Pancreas (tissue), 10 donors: ENCODE data around the gene TMEM131L. TPM values are rescaled to one million over a fixed set of nuclear protein-coding genes. Genes with fewer than 3 reads are reported as not detected.
"Not testable (repeated sequence)": the region's sequence is repeated elsewhere in the genome, so short reads cannot be mapped to it uniquely, and the experiment has no call there.

ENCODE experiments used
- ATAC-seq, 4 donors: fragments of 200-7000 bp; cut with Tn5 transposase; one replicate each; pipeline versions ENCODE4 v1.8.0 to v1.9.1; 2020; ENCODE audit warnings: mild to moderate bottlenecking in 4 of 4, moderate library complexity in 4 of 4
- DNase-seq, 6 donors: peaks; one replicate each; pipeline ENCODE4 v3.0.0-alpha.2; 2020
- FAIRE-seq: peaks from 2 replicates; lab custom pipeline; 2012; peaks lifted over from hg19 to GRCh38; lab: Jason Lieb, UNC
- H3K27ac ChIP-seq, 4 donors: fragments of 200-600 bp; sonication (generic); 1 replicate in 3 of 4; 2 replicates in 1 of 4; pipeline versions ENCODE4 v1.5.0 to v1.8.0; 2020
- H3K27me3 ChIP-seq, 4 donors: fragments of 200-600 bp; one replicate each; pipeline ENCODE4 v1.8.0; 2021
- H3K36me3 ChIP-seq, 3 donors: fragments of 200-600 bp; sonication (generic) in 1 of 3; one replicate each; pipeline versions ENCODE4 v1.5.0 to v1.8.0; 2020 to 2021
- H3K4me1 ChIP-seq, 3 donors: fragments of 200-600 bp; one replicate each; pipeline ENCODE4 v1.8.0; 2021
- H3K4me3 ChIP-seq, 4 donors: fragments of 200-600 bp; sonication (generic) in 2 of 4; one replicate each; pipeline versions ENCODE4 v1.5.0 to v1.8.0; 2020 to 2021
- H3K9me3 ChIP-seq, 4 donors: fragments of 200-600 bp; one replicate each; pipeline ENCODE4 v1.8.0; 2021
- CTCF ChIP-seq, 4 donors: fragments of 200-600 bp; sonication (generic) in 3 of 4; IDR thresholded peaks; one replicate each; pipeline versions ENCODE4 v1.5.0 to v1.8.0; 2021; ENCODE audit warnings: antibody characterized with exemption in 4 of 4
- WGBS, 2 donors: extraction: QIAGEN DNeasy Blood & Tissue Kit; methylation state at CpG; one replicate each; pipeline ENCODE4 v1.1.7; 2013; 5-methylcytosine and 5-hydroxymethylcytosine counted together
- intact Hi-C, 3 donors: fragments of 100-400 bp; cut with DNase I; formaldehyde crosslinking; loops; one replicate each; pipeline versions ENCODE4 v1.11.1 to v1.14.2; 2022
- polyA plus RNA-seq, 2 donors: library from polyadenylated mRNA; stranded (reverse); fragments of 200-250 nt; gene quantifications; one replicate each; pipeline ENCODE4 v1.2.3, GENCODE V29; 2013
- total RNA-seq, 6 donors: library from RNA; stranded (reverse); fragmentation: NEBNext Ultra II Directional in 4 of 6; extraction: Animal tissue kit (Norgen Biotek cat#: 25700) in 4 of 6; gene quantifications; one replicate each; pipeline versions ENCODE4 v1.2.1 to v1.2.4, GENCODE V29; 2021 to 2023
- donor health status: healthy with polysubstance abuse.
- donor health status: DM: no; HTN: no; CAD: no; lungs with moderate emphysema.
- donor health status: DM: no; HTN: no; CAD: no.
- donor health status: control.
- donor health status: control.
- donor health status: Bipolar disorder and iron deficiency.
- donor health status: DM: yes; HTN: yes; CAD: no.
- donor health status: DM: no; HTN: no; CAD: no.
- donor health status: DM: no; HTN: no; CAD: no.
- donor health status: DM: yes; HTN: yes; CAD: no.

The TMEM131L gene
- total and polyA plus RNA-seq, 8 donors, result 9.4 to 29.5 (median 20.1) TPM

DNA sequence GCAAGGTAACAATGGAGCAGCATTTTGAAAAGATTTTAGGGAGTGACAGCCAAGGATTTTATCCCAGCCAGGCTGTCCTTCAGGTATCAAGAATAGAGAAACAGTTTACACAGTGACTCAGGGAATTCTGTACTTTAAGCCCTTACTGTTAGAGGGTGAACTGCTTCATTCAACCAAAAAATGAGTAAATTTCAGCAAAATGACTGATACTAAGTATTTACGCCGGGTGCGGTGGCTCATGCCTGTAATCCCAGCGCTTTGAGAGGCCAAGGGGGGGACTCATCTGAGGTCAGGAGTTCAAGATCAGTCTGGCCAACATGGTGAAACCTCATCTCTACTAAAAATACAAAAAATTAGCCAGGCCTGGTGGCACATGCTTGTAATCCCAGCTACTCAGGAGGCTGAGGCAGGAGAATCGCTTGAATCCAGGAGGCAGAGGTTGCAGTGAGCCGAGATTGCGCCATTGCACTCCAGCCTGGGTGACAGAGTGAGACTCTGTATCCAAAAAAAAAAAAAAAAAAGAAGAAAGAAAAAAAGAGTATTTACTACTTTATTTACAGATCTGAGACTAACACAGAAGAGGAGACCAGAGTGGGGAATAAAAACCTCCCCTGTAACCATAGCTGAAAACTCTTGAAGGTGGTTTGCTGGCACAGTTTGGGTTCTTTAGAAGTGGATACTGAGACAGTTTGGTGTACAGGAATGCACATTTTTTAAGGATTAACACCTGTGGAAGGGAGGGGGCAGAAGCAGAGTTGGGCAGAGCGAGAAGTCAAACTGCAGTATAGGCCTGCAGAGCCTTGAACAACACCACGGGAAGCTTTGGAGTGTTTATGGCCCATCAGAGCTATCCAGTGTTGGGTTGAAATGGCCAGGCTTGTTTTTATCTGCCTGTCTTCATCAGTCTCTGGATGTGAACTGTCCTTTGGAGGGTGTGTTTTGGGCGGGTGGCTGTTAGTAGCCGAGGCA, 40.5 kb downstream of the TMEM131L start:
- ATAC-seq (peak; percentile 60 to 75 (median 65)), DNase-seq (no peak), FAIRE-seq (no peak)
- H3K4me1 ChIP-seq, result peaks cover 4 to 35% (median 8%) of the 10 kb centered on the region in 3 donors
- 92 to 95% methylated on average over 11 of the region's 11 CpGs for WGBS, 2 donors
- H3K27me3 ChIP-seq, result no peaks in the 10 kb centered on the region
- intact Hi-C loops, result no loop called here
- H3K36me3 ChIP-seq, result no peaks in the 10 kb centered on the region
- H3K9me3 ChIP-seq, result no peaks in the 10 kb centered on the region
- no peak for TF ChIP-seq CTCF (IDR thresholded peaks at IDR 0.05)
- peak overlapping the region in 2 of 4 donors; percentile 38 to 56 for H3K27ac ChIP-seq
- H3K4me3 ChIP-seq, result no peak overlapping the region

DNA sequence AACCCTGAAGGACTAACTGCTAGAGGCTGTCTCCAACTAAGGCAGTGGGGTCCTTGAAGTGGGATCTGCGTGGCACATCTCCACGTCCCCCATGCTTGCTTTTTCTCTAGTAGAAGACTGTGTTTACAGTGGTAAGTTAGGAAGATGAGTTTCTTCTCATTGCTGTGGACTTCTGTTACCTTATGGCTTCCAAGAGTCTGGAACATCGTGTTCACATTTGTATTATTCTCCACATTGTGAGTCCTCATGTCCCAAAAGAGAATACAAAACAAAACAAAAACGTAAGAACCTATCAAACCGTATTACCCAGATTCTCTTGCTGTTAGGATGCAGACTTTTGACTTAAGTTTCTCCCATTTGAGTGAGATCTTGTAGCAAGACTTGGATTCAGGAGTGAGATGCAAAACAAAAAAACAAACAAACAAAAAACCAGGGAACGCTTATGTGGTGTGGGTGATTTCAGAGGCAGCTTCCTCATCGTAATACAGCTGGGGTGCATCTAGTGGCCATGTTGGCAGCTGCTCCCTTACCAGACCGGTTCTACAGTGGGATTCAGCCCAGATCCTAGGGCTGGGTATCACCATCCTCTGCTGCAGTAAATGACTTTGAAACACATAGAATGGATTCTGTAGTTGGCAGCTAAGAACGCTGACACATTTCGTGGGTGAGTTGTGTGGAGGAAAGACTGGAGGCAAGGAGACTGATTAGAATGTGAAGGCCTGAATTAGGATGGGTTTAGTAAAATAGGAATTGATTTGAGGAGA, 41.3 kb downstream of the TMEM131L start:
- no peak for TF ChIP-seq CTCF (IDR thresholded peaks at IDR 0.05)
- no peaks in the 10 kb centered on the region for H3K36me3 ChIP-seq
- intact Hi-C loops, result no loop called here
- peak overlapping the region in 2 of 4 donors; percentile 38 to 56 for H3K27ac ChIP-seq
- no peaks in the 10 kb centered on the region for H3K9me3 ChIP-seq
- H3K4me3 ChIP-seq, result no peak overlapping the region
- peaks cover 4 to 37% (median 8%) of the 10 kb centered on the region in 3 donors for H3K4me1 ChIP-seq
- ATAC-seq, result peak; percentile 76 to 89 (median 83)
- WGBS, 2 donors, result 49 to 54% methylated on average over 10 of the region's 10 CpGs
- DNase-seq, result peak in 4 of 6 donors; percentile 54 to 64 (median 62)
- no peak for FAIRE-seq
- H3K27me3 ChIP-seq, result no peaks in the 10 kb centered on the region

GRCh38 chr4:153509212-153509611, 43.1 kb downstream of the TMEM131L start:
- DNase-seq, H3K36me3 ChIP-seq, FAIRE-seq, H3K4me3 ChIP-seq, ATAC-seq, intact Hi-C loops, H3K27me3 ChIP-seq, H3K9me3 ChIP-seq: not testable (repeated sequence)
- peak overlapping the region in 1 of 4 donors; percentile 31 for H3K27ac ChIP-seq
- H3K4me1 ChIP-seq, result peaks cover 14 to 51% (median 21%) of the 10 kb centered on the region in 3 donors
- 98 to 100% methylated on average over 2 of the region's 2 CpGs for WGBS, 2 donors

DNA sequence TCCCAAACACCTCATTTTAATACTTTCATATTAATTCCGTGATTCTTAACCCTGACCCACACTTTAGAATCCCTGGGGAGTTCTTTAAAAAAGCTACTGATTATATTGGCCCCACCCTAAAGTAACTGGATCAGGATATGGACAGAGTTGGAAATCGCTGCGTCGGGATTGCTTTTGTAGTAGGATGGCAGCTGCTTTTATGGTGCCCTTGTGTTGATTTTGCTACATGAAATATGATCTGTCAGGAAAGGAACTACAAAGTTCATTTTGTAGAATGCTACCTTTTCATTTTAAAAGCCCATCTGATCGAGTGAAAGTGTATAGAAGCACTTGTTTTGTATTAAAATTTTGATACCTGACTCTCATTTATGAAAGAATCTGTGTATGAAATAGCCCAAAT, 43.6 kb downstream of the TMEM131L start:
- Histone ChIP-seq H3K27me3 (no peaks in the 10 kb centered on the region), H3K27ac (peak overlapping the region in 1 of 4 donors; percentile 31), H3K9me3 (no peaks in the 10 kb centered on the region), H3K4me1 (peaks cover 15 to 54% (median 26%) of the 10 kb centered on the region in 3 donors), H3K36me3 (no peaks in the 10 kb centered on the region), H3K4me3 (no peak overlapping the region)
- 13% methylated on average over 5 of the region's 5 CpGs for WGBS, 2 donors
- no peak for TF ChIP-seq CTCF (IDR thresholded peaks at IDR 0.05)
- ATAC-seq (peak in 3 of 4 donors; percentile 32 to 63 (median 46)), DNase-seq (no peak), FAIRE-seq (no peak)
- intact Hi-C loops, result no loop called here
